NCI-H2196 (cell line): ENCODE measurements around the gene GDF11.

Source experiments
- DNase-seq: peaks from one replicate; lab custom pipeline; 2025; ENCODE audit not compliant: unreplicated experiment; lab: John Stamatoyannopoulos, UW

Gene GDF11

GRCh38 chr12:55722948-55723347 is 20.0 kb upstream of the GDF11 start:
- no peak for DNase-seq

- no peak for DNase-seq
Observed at GRCh38 chr12:55723516-55724225, 19.3 kb upstream of the GDF11 start.

DNA sequence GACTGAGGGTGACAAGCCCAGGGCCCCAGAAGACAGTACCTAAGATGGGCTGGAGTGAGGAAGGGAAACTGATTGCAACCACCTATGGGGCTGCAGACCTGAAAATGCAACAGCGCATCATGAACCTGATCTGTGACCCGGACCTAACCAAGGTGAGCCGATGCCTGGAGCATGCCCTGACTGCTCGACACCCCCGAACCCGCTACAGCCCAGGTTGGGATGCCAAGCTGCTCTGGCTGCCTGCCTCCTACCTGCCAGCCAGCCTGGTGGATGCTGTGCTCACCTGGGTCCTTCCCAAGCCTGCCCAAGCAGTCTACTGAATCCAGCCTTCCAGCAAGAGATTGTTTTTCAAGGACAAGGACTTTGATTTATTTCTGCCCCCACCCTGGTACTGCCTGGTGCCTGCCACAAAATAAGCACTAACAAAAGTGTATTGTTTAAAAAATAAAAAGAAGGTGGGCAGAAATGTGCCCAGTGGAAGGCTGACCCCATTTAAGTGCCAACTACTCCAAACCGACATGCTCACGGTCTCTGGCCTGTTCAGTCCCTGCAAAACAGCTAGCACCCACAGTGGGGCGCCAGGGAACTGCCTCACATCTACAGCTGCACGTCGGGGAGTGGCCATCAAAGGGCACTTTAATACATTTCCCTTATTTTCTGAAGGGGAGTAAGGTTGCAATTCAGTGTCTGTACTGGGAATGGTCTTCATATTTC is 18.5 kb upstream of the GDF11 start:
- peak; percentile 69 for DNase-seq

DNA sequence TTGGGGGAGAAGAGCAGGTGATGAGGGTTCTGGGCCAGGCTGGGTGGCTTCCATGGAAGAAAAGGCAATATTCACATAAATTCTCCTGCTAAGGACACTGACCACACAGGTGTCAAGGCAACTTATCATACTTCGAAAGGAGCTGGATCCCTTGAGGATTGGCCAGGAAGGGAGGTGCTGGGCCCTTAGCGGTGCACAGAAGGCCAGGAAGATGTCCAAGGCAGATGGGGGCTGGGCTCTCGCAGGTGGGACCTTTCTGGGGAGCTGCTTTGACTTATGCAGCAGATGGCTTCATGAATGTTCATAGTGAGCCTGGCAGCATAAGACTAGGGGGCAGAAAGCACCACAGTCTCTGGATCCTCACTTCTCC is 18.0 kb upstream of the GDF11 start:
- DNase-seq, result no peak

DNA sequence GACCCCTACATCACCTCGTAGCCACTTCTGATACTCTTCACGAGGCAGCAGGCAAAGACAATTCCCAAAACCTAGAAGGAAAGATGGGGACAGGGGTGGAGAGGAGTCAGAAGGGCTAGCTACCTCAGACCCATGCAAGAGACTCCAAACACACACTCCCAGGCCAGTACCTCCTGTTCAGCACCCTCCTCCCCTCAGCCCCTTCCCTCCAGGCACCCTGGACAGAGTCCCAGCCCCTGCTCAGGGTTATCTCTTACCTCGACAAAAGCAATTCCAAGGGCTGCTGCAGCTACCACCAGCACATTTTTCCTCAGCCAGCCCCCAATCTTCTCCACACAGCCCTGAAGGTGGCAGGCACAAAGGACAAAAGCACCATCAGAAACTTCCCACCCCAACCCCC is 17.4 kb upstream of the GDF11 start:
- no peak for DNase-seq

GRCh38 chr12:55726971-55727370 is 16.0 kb upstream of the GDF11 start:
- DNase-seq, result no peak

GRCh38 chr12:55727643-55728185 is 15.2 kb upstream of the GDF11 start:
- peak; percentile 69 for DNase-seq

- peak; percentile 45 for DNase-seq
Observed at GRCh38 chr12:55728186-55728938, 14.6 kb upstream of the GDF11 start.

- DNase-seq, result peak; percentile 90
Observed at GRCh38 chr12:55728939-55729818, 13.7 kb upstream of the GDF11 start, which contains the start of gene CD63. Gene CD63, minus strand, starts transcription at chr12:55729009. Its CDS starts 668 bp downstream, at chr12:55728341.

DNA sequence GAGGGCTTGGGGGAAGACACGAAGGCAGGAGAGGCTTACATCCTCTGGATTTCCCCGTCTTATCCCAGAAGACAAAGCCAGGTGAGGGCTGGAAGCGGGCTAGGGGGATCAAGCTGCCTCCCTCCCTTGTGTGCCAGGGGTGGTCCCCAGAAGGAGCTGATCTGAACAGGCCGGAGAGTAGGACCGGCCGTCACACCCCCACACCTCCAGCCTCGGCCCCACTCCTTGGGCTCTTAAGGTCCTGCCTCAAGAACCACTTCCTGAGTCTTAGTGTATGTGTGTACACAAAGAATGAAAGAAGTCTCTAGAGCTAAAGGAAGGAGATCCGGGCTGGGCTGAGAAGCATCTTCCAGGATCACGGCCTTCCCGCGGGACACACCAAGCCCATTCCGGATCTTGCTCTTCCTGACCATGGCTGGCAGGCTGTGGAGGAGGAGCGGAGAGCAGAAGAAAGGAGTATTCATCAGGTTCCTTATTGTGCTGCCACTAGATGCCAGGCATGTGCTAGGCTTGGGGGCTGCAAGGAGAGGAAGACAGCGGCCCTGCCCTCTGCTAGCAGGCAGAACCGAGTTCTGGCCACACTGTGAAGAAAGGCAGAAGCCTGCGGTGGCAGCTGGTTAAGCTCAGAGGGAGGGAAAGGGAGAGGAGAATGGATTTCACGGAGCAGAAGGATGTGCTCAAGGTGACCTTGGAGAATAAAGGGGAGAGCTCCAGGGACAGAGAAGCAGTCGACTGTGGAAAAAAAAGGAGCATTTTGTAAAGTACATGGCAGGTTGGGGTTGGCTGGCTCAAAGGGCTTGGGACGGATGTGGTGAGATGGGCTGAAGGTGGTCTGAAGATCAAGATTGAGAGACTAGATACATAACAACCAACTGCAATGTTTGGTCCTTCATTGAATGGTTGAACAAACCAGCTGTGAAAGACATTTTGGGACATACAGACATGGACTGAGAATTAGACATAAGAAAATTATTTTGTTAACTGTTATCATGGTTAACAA is 12.8 kb upstream of the GDF11 start:
- DNase-seq, result no peak

DNA sequence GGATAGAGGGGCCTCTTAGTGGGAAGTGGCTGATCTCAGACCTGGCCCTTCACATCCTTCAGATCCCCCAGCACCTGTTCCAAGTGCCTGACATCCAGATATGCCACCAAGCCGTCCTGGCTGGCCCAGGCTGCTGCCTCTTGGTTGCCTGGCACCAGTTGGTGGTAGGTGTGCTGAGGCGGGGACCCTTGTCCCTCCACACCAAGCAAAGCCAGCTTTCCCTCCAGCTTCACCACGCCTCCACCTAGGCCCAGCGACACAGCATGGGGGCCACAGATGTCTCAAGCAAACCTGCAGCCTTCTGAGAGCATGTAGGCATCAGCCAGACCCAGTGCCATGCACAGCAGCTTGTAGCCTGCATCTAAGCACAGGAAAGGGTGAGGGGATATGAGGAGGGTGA is 10.6 kb upstream of the GDF11 start:
- DNase-seq, result no peak

- no peak for DNase-seq
Observed at GRCh38 chr12:55733021-55733555, 9.8 kb upstream of the GDF11 start.

DNA sequence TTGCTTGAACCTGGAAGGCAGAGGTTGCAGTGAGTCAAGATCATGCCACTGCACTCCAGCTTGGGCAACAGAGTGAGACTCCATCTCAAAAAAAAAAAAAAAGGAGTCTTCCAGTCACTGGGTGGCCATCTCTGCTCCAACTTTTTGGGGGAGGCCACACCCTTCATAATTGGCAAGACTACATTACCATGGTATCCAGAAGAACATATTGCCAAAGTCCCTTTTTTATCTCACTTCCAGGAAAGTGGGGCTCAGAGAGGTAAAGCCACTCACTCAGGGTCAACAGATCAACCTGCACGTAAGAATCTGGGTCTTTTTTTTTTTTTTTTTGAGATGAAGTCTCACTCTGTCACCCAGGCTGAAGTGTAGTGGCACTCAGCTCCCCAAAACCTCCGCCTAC is 9.1 kb upstream of the GDF11 start:
- DNase-seq, result no peak

- DNase-seq, result no peak
Observed at GRCh38 chr12:55734595-55734994, 8.3 kb upstream of the GDF11 start.

- no peak for DNase-seq
Observed at GRCh38 chr12:55736076-55736475, 6.8 kb upstream of the GDF11 start.

DNA sequence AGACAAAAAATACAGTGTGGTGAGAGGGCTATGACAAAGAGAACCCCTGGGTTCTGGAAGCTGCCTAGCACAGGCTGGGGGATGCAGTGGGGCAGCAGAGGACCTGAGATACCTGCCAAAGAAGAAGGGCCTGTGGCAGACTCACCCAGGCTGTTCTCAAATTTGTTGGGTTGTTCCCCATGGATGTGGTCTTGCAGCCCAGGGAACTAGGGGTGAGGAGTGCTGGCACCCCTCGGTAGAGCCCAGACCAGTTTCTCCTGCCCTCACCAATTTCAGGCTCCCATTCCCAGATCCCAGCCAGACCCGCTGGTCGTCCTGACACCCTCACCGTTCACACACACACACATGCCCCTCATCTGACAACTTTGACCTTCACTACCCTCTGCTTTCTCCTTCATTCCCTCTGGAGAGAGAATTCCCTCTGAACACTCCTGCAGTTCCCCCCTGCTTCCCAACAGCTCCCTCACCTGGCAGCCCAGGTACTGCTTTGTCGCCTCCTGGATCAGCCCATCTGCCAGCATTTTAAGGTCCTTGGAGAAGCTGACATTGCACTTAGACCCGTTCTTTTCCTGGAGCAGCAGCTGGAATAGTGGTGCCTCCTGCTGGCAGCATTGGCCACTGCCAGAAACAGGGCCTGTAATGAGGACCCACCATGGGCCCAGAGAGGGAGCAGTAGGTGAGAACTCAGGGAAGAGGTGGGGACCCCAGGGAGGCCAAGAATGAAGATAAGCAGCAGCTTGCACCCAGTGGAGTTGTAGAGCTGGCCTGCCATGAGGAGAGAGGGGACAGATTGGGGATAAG is 5.9 kb upstream of the GDF11 start:
- DNase-seq, result peak; percentile 85

- peak; percentile 25 for DNase-seq
Observed at GRCh38 chr12:55737581-55738122, 5.3 kb upstream of the GDF11 start.
